A673 (cell line): Measurements from ENCODE around the gene TSPYL1. TPM values are rescaled to one million over a fixed set of nuclear protein-coding genes. Genes with fewer than 3 reads are reported as not detected.

Source experiments
- BruUV-seq: library from RNA; stranded (reverse); fragments of 400-500 nt; replicated peaks from 2 replicates; lab custom pipeline; 2021; lab: Mats Ljungman, UMichigan
- CTCF ChIA-PET: fragments of 300-600 bp; sonication (Branson Sonifier 250); formaldehyde crosslinking; loops from one replicate; lab custom pipeline; 2022; ENCODE audit warnings: antibody characterized with exemption; lab: Charles Lee
- POLR2A ChIA-PET: fragments of 300-600 bp; sonication (Branson Sonifier 250); formaldehyde crosslinking; loops from one replicate; lab custom pipeline; 2022; ENCODE audit warnings: antibody characterized with exemption; ENCODE audit not compliant: low non-redundant PET; lab: Charles Lee
- DNase-seq: peaks from one replicate; pipeline ENCODE4 v3.0.0-alpha.2; 2015; ENCODE audit warnings: low spot score
- H3K27ac ChIP-seq: fragments of 200-600 bp; sonication (generic); 2 replicates; pipeline ENCODE4 v1.5.1; 2016; ENCODE audit warnings: mixed run types, low read depth, mild to moderate bottlenecking, mixed read lengths, antibody characterized with exemption, low read length; ENCODE audit not compliant: poor library complexity, severe bottlenecking
- H3K27me3 ChIP-seq: fragments of 200-600 bp; sonication (generic); replicated peaks from 2 replicates; pipeline ENCODE4 v1.6.1; 2017; ENCODE audit warnings: mixed run types, low read depth, mild to moderate bottlenecking, mixed read lengths, antibody characterized with exemption, low read length; ENCODE audit not compliant: insufficient read depth, poor library complexity
- H3K36me3 ChIP-seq: fragments of 200-600 bp; sonication (generic); 2 replicates; pipeline ENCODE4 v1.6.1; 2016; ENCODE audit warnings: mixed run types, mild to moderate bottlenecking, mixed read lengths, antibody characterized with exemption, low read length; ENCODE audit not compliant: insufficient read depth, poor library complexity, severe bottlenecking
- H3K4me1 ChIP-seq: fragments of 200-600 bp; sonication (generic); 2 replicates; pipeline ENCODE4 v1.6.1; 2017; ENCODE audit warnings: mixed run types, mild to moderate bottlenecking, mixed read lengths, antibody characterized with exemption, low read length; ENCODE audit not compliant: insufficient read depth, poor library complexity, severe bottlenecking
- H3K4me3 ChIP-seq: fragments of 200-600 bp; sonication (generic); 2 replicates; pipeline ENCODE4 v1.5.1; 2016; ENCODE audit warnings: low read depth, mixed run types, mild to moderate bottlenecking, mixed read lengths, low read length; ENCODE audit not compliant: poor library complexity, severe bottlenecking
- H3K9me3 ChIP-seq: fragments of 200-600 bp; sonication (generic); 2 replicates; pipeline ENCODE4 v1.6.1; 2016; ENCODE audit warnings: mixed run types, low read depth, mild to moderate bottlenecking, mixed read lengths, antibody characterized with exemption, low read length; ENCODE audit not compliant: poor library complexity, severe bottlenecking
- CTCF ChIP-seq: fragments of 300-800, 200-600 bp; sonication (generic); conservative IDR thresholded peaks from 2 replicates; pipeline ENCODE4 v1.5.1; 2017; ENCODE audit warnings: low read depth, mild to moderate bottlenecking, antibody characterized with exemption, low read length, moderate library complexity, mixed read lengths
- EZH2 ChIP-seq: fragments of 200-600 bp; sonication (generic); IDR thresholded peaks from 2 replicates; pipeline ENCODE4 v1.6.1; 2017; ENCODE audit warnings: borderline replicate concordance, low read depth, mild to moderate bottlenecking, mixed read lengths, antibody characterized with exemption, low read length; ENCODE audit not compliant: poor library complexity, severe bottlenecking
- intact Hi-C: fragments of 100-400 bp; cut with micrococcal nuclease; formaldehyde crosslinking; loops from one replicate; pipeline ENCODE4 v1.10.0; 2022; ENCODE audit not compliant: unreplicated experiment
- total RNA-seq: library from RNA; stranded (reverse); gene quantifications from 2 replicates; pipeline ENCODE4 v1.2.3, GENCODE V29; 2021

Gene TSPYL1
- total RNA-seq, 1 experiment from 2014 or later = 41.1 TPM

DNA sequence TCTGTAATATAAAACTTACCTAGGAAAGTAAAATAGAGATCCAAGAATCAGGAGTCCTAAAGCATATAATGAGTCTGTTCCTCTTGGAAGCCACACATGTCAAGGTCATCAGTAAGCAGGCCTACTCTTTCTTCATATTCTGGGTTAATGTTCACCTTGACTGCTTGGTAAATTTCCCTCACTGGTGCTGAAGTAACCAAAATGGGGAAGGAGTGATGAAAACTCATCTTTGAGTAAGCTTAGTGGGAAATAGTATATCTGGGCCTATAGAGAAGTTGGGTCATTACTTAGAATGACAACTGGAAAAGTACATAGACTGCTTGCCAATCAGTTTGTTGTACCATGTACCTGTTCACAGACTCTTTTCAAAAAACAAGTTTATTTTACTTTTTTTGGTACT lies 32.4 kb downstream of the TSPYL1 start:
- Histone ChIP-seq H3K4me1 (peaks cover 17% of the 10 kb centered on the region), H3K4me3 (no peak overlapping the region), H3K9me3 (no peaks in the 10 kb centered on the region), H3K36me3 (no peaks in the 10 kb centered on the region), H3K27me3 (no peaks in the 10 kb centered on the region), H3K27ac (no peak overlapping the region)
- TF ChIP-seq CTCF (no peak), EZH2 (no peak)
- no peak for DNase-seq
- ChIA-PET CTCF (no interaction called here), POLR2A (no interaction called here)
- intact Hi-C loops = no loop called here
- BruUV-seq = no TSS peak

DNA sequence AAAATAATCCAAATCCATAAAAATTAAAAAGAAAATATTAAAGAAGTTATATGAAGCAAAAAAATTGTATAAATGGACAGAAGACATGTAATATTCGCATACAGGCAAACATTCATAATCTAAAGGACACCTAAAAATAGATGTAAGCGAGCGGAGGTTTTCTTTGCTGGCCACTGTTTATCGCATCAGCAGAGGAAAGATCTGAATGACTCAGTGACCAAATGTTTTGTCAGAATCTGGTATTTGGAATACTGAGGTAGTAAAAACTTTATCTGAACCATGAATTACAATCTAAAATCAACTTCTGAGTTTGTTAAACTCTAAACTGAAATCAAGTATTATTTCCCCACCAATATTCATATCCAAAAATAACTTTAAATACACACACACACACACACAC lies 33.6 kb downstream of the TSPYL1 start:
- H3K36me3 ChIP-seq = no peaks in the 10 kb centered on the region
- no peak overlapping the region for H3K4me3 ChIP-seq
- intact Hi-C loops = no loop called here
- POLR2A ChIA-PET = no interaction called here
- BruUV-seq = no TSS peak
- no peak for TF ChIP-seq EZH2
- CTCF ChIA-PET = no interaction called here
- peaks cover 7% of the 10 kb centered on the region for H3K4me1 ChIP-seq
- no peak overlapping the region for H3K27ac ChIP-seq
- DNase-seq = no peak
- no peaks in the 10 kb centered on the region for H3K27me3 ChIP-seq
- H3K9me3 ChIP-seq = no peaks in the 10 kb centered on the region

DNA sequence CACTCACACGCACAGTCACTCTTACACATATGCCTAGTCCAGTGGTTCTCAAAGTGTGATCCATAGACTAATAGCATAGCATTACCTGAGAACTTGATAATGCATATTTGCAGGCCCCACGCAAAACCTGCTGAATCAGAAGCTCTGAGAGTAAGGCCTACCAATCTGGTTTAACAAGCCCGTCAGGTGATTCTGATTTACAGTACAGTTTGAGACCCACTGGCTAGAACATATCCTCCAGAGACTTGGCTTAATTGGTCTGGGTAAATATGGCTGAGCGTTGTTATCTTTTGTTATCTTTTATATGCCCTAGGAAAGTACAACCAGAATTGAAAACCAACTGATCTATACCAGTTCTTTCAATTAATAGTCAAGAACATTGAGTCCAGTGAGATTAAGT lies 35.4 kb downstream of the TSPYL1 start:
- no peaks in the 10 kb centered on the region for H3K4me1 ChIP-seq
- H3K4me3 ChIP-seq = no peak overlapping the region
- no TSS peak for BruUV-seq
- CTCF ChIA-PET = no interaction called here
- intact Hi-C loops = no loop called here
- H3K27ac ChIP-seq = no peak overlapping the region
- no peak for DNase-seq
- H3K9me3 ChIP-seq = no peaks in the 10 kb centered on the region
- H3K36me3 ChIP-seq = no peaks in the 10 kb centered on the region
- H3K27me3 ChIP-seq = no peaks in the 10 kb centered on the region
- POLR2A ChIA-PET = no interaction called here
- no peak for TF ChIP-seq CTCF

GRCh38 chr6:116239856-116240255 lies 39.9 kb downstream of the TSPYL1 start:
- Histone ChIP-seq H3K27me3 (no peaks in the 10 kb centered on the region), H3K4me1 (no peaks in the 10 kb centered on the region), H3K27ac (no peak overlapping the region), H3K4me3 (no peak overlapping the region), H3K9me3 (no peaks in the 10 kb centered on the region), H3K36me3 (no peaks in the 10 kb centered on the region)
- BruUV-seq = no TSS peak
- DNase-seq = no peak
- CTCF ChIA-PET = no interaction called here
- no peak for TF ChIP-seq EZH2
- no peak for TF ChIP-seq CTCF
- POLR2A ChIA-PET = no interaction called here
- intact Hi-C loops = no loop called here
